Uterus (tissue), 2 donors: ENCODE data around the gene KIRREL3.

Source experiments
- POLR2A ChIP-seq, 2 donors: fragments of 450-650 bp; IDR thresholded peaks; one replicate each; pipeline ENCODE4 v1.6.1; 2016; ENCODE audit warnings: antibody characterized with exemption in 2 of 2, mild to moderate bottlenecking in 1 of 2, moderate library complexity in 1 of 2
- TF ChIP-seq, protein P1 (sequence below), 4 experiments: fragments of 200-600 bp in 2 of 4; fragments of 450-650 bp in 2 of 4; sonication (generic) in 2 of 4; IDR thresholded peaks; one replicate each; pipeline ENCODE4 v1.5.1; 2016 to 2019; ENCODE audit warnings: antibody characterized with exemption in 4 of 4, mild to moderate bottlenecking in 2 of 4, moderate library complexity in 1 of 4

DNA sequence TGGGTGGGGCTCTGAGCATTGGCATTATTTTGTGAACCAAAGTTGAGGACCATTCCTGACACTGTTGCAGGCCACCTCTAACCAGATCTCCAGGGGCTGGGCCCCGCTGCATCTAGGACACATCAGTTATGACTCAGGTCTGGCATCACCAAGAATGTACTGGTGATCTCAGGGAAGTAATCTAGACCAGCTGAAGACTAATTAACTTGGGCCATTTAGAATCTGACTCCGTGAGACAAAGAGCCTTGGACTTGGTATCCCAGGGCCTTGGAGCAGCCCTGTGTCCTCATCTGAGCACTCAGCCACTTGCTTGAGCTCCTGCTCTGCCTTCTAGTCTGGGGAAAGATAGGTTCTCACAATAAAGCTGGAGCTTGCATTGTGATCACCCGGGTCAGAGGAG, 200.6 kb downstream of the KIRREL3 start:
- TF ChIP-seq, protein P1, sequence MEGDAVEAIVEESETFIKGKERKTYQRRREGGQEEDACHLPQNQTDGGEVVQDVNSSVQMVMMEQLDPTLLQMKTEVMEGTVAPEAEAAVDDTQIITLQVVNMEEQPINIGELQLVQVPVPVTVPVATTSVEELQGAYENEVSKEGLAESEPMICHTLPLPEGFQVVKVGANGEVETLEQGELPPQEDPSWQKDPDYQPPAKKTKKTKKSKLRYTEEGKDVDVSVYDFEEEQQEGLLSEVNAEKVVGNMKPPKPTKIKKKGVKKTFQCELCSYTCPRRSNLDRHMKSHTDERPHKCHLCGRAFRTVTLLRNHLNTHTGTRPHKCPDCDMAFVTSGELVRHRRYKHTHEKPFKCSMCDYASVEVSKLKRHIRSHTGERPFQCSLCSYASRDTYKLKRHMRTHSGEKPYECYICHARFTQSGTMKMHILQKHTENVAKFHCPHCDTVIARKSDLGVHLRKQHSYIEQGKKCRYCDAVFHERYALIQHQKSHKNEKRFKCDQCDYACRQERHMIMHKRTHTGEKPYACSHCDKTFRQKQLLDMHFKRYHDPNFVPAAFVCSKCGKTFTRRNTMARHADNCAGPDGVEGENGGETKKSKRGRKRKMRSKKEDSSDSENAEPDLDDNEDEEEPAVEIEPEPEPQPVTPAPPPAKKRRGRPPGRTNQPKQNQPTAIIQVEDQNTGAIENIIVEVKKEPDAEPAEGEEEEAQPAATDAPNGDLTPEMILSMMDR (IDR thresholded peaks at IDR 0.05): no peak
- TF ChIP-seq POLR2A (IDR thresholded peaks at IDR 0.05): no peak
